GM18508 (cell line): ENCODE results near the gene PTPRN2.

Experiments used
- ATAC-seq: cut with Tn5 transposase; IDR thresholded peaks from one replicate; pipeline ENCODE4 v1.9.1; 2021; ENCODE audit warnings: moderate number of reproducible peaks; ENCODE audit not compliant: insufficient read depth, unreplicated experiment

The PTPRN2 gene

DNA sequence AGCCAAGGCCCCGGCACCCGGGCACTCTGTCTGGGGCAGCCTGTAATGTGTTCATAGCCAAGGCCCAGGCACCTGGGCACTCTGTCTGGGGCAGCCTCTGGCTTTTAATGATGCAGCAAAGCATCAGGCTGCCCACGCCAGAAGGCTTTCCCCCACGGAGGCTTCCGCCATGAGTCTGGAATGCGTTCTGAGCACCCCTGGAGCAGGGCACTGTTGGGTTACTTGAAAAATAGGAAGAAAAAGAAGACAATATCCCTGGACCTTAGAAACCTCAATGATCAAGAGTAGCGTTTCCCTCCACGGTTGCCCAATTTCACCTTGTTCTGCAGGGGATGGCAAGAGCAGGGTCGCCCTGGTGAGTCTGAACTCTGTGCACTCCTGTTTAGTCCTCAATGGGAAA, 565.0 kb downstream of the PTPRN2 start:
- ATAC-seq = no peak

DNA sequence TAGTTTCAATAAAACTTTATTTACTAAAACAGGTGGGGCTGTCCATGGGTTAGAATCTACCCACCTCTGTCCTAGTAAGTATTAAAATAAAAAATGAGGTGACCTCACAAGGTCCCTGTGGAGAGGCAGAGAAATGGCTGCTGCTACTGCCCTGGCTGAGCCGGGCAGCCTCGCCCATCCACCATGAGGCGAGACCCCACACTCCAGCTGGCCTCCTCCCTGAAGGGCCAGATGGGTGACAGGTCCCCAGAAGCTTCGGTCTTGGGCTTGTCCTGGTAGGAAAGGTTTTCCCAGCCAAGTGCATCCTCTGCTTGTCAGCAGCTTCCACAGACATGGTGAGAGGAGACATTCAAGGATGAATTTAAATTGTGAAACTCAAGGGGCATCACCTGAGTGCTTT, 565.8 kb downstream of the PTPRN2 start:
- no peak for ATAC-seq

DNA sequence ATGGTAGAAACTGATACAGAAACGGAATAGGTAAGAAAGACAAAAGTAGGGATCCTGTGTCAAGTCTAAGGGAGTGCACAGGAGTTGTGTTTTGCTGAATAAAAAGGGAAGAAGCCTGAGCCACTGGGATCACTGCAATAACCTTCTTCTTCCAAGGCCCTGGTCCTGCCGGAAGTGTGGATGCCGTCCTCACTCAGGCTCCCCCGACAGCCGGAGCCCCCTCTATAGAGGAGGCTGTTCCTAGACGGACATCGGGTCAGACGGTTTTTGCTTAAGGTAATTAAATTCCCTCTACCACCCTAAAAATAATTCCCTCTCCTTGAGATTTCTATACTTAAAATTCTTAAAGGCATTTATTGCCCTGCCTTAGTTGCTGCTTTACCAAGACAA, 566.9 kb downstream of the PTPRN2 start:
- no peak for ATAC-seq

DNA sequence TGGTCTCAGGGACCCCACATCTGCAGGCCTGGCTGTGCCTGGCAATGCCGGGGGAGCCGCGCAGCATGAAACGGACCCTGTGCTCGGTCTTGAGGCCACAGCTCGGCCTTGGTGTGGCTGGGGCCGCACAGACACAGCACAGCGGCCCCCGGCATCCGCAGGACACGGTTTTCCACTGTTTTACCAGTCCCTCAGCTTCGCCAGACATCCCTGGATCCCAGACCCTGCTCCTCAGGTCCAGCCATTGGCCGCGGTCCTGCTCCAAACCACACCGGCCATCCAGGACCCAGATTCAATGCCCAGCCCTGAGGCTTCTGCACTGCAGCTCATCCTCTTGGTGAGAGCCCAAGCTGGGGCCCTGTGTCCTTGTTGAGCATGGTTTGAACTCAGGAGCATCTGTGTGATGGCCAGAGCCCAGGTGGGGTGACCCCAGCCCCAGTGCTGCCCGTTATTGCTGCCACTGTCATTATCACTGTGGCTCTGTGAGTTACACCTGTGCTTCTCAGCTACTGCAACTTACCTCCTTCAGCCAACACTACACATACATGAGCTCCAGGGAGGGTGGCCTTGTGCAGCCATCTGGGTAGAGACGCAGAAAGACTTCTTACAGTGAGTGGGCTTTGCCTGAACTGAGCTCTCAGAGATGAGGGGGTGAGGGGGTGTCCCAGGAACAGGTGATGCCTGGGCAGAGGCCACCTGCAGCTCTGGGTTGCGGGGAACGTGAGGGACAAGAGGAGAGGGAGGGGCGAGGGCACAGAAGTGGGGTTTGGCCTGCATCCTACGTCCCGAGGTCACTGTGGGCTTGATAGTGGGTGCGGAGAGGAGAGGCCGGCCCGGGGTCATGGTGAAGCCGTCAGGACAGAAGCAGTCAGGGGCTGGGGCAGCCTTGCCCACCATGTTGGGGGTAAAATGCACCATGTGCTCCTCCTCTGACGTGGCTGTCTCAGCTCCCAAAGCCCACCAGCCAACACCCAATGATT, 567.6 kb downstream of the PTPRN2 start:
- ATAC-seq = no peak

DNA sequence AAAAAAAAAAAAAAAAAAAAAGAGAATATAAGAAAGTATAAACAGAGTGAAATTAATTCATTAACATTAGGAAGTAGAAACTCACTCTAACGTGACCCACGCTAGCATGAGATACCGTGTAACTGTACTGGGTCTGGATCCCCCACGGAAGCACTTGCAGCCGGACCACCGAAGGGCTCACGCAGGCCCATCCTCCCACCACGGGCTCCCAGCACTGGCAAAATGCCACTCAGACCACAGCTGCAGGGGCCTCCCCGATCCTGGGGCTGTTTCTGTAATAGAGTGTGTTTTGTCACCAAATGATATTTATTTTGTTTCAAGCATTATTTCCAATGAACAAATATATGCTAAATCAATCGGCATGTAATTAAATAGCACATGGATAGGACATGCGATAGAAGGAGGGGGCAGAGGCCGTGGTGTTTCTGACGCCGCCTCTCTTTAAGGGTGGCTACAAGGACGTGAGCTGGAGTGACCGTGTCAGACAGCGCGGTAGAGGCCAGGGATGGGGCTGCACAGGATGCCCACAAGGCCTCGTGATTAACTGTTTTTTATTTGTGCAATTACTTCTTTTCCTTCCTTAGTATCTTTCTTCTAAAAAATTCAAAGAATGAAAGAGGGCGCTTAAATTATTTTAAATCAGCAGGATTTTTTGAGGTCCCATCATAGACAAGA, 568.5 kb downstream of the PTPRN2 start:
- ATAC-seq = no peak

DNA sequence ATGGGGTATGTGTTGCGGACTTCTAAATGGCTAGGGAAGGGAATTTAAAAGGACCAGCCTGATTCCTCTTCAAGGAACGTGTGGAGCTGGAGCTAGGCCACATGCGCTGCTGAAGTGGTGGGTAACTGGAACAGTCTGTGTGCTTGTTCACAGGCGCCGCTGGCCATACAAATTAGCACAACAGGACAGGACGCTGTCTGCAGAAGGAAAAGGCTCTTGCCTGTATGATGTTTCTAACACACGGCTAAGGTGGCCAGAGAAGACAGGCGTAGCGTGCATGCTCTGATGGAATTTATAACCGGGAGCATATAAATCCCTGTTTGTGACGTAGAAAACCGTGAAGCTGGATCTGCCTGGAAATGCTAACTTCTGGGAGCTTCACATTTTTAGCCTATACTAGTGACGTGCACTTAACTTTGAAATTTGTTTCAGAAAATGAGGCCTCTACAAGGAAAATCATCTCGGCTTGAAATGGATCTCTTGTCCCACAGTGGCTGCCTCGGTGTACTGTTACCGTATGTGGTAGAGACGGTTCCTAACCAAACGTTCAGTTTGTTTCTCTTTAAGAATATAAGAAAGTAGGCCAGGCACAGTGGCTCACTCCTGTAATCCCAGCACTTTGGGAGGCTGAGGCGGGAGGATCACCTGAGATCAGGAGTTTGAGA, 569.4 kb downstream of the PTPRN2 start:
- ATAC-seq = no peak

DNA sequence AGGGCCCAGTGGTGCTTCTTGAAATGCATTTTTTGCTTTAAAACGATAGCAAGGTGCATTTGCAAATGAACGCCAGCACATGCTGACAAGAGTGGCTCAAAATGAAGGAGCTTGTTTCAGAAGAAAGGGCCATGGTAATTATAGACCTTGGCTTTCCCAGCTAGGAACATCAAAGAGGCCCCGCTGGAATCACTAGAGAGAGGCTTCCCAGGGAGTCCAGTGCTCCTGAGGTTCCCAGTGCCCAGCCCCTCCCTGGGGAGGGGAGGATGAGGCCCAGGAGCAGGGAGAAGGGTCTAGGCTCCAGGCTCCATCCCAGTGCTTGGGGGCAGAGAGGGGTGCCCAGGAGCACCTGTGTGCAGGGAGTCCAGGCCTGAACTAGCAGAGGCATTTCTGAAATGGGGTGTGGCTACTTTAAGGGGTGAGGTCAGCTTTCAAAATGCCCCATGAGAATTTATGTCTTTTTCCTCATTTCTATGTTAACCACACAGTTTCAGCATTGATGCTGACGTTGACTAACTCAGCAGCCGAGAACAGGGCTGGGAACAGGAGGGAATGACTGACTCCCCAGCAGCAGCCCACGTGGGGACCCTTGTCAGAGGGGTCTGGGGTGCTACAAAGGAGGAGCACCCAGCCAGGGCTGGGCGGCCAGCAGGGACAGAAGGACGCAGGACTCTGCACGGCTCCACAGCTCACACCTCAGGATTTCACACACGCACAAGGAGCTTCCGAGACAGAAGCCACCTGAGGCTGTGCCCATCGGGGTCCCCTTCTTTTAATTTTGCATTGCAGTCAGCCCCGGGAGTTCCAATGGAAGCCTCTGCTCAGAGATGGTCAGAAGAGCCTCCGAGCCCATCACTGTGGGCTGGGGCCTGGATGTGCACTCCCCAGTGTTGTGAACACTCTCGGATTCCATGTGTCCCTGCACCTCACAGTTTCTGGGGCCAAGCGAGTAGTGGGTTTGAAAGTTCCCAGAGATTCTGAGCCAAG, 570.2 kb downstream of the PTPRN2 start:
- ATAC-seq = no peak

DNA sequence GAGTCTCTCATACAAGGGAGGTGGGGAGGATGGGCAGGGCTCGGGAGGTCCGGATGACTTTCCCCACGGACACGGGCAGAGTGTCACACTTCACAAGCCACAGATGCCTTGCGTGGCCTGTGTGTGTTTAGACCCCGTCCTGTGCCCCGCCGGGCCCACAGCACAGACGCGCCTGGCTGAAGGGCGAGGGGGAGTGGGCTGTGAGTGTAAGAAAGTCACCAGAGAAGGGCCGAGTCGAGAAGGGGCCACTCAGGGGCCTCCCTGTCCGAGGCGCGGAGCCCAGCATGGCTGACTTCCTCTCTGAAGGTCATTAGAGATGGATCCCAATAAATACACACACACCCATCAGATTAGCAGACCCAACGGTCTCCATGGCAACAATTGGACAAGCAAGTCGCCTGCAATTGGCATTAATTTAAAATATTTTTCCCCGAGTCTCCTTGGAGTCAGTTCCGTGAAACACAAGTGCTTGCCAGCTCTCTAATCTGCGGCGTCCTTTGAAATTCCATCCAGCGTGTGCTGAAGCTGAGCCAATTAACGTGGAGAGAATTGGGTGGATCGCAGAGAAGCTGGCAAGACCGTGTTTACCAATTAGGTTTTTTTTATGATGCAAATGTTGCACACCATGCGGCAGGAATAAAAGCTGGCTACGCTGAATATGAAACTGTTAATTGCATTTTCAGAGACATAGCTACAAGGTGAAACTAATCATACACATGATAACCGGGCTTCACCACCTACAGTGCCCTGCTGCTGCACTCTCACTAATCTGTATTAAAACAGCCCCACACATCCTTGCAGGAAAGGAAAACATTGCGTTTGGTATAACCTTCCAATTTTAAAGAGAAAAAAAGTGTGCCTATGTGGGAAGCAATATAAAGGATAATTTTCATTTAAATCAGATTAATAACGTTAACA, 571.2 kb downstream of the PTPRN2 start:
- no peak for ATAC-seq

DNA sequence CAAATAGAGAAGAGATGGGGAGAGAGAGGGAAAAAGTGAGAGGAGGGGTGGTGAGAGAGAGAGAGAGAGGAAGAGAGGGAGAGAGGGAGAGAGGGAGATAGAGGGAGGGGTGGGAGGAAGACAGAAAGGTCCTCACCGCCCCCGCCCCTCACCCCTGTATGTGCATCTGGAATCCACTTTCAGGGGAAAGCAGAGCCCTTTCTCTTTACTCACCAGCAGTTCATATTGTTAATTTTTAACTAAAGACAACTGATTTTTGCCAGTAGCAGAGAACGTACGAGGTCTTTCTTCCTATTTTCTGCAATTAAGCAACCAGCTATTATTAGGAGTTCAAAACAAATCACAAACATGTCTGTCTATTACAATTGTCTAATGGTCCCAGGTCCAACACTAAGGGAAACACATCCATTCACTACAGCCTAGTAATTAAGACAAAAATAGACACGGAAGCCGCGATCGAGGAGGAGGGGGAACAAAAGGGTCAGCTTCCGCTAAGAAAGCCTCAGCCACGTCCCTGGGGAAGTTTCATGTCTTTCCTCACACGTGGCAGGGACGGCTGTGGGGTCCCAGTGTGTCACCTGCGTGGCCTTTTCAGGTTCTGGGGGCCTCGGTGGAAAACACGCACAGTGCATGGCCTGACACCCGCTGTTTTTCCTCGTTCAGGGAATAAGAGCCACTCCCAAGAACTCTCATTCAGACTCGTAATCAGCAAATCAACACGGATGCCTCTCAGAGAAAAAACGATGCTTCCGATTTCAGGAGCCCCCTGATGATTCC, 572.0 kb downstream of the PTPRN2 start:
- no peak for ATAC-seq

DNA sequence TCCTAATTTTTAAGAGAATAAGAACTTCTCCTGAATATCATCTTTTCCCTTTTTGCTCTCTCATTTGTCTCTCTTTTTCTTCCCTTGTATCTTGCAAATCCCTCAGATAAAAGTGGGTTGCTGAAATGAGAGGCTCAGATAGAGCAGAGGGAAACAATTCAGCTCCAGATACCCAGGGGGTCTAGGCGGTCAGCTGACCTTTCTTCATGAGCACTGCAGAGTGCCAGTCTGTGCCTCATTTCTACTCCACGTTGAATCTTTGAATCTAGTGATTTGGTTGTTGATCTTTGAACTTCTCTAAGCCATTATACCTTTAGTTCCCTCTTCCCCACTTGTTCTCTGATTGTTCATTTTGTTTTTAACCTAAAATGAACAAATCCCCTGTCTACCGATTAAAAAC, 572.6 kb downstream of the PTPRN2 start:
- no peak for ATAC-seq

DNA sequence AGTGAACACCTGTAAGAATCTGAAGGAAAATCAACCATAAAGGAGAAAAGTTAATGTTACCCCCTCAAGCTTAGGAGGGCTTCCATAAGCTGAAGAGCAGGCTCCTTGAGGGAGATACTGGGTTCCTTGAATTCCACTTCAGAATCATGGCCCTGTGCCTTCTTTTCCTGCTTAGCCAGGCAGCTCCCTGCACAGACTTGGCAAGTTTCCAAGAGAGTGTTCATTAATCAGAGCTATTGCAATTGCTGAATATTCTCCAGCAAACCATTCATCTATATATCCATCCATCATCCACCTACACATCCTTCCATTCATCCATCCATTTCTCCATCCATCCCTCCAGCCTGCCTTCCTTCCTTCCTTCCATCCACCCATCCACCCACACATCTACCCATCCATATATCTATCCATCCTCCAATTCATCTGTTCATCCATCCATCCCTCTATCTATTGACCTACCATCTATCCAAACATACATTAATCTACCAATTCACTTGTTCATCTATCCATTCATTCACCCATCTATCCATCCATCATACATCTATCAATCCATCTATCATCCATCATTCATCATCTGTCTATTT, 574.4 kb downstream of the PTPRN2 start:
- no peak for ATAC-seq

DNA sequence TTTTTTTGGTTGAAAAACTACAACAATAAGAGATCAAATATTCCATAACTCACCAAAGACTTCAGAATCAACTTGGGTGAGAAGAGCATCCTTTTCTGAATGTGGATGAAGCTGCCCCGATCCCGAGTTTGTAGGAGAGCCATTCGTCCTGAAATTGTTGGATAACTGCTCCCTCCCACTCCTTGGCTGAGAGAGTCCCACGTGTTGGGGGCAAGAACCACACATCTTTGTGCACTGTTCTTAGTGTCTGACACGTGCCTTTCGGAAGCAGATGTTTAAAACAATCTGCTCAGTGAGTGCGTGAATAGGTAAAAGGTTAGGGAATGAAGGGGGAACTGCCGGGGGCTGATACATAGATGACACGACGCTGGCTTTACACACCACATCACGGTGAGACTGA, 575.7 kb downstream of the PTPRN2 start:
- ATAC-seq = no peak

DNA sequence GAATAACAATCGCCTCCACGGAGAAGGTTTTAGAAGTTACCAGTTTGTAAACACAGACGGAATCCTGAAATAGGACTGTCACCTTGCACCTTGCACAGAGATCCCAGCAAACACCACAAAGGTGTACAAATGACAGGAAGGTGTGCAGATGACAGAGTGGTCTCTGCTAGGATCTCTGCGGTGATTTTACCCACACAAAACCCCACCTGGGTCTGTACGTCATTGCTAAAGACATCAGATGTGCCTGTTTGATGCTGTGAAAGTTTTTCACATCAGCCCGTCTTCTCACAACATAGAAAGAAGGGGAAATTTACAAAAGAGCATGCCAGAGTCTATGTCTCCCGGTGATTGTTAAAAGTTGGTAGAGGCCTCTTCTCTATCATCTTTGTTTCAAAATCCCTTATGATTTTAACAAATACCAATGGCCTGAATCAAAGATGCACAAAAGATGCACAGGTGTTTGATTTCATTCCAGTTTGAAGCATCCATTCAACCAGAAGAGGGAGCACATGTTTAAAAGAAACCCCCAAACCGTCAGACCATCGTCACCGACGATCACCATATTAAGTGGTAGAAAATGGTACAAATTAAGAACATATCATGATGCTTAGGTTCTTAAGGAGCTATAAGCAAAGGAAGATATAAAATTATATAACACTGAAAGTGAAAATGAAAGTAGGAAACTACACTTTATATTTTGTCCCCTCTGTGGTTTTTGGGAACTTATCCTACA, 576.5 kb downstream of the PTPRN2 start:
- ATAC-seq = no peak

DNA sequence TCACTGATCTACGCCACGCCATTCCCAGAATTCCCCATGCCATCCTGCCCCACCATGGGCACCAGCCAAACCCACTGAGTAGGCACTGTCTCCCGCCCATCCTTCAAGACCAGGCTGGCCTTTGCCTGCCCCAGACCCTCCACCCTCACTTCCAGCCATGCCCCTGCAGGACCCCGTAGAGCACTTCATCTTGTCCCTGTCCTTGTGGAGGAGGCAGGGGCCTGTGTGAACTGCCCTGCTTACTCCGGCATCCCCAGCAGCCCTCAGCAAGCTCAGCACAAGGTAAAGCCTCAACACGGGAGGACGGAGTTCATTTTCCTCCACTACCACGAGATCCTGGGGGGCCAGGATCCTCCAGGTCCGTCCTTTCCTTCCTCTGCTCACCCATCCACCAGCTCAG, 577.7 kb downstream of the PTPRN2 start:
- ATAC-seq = no peak

DNA sequence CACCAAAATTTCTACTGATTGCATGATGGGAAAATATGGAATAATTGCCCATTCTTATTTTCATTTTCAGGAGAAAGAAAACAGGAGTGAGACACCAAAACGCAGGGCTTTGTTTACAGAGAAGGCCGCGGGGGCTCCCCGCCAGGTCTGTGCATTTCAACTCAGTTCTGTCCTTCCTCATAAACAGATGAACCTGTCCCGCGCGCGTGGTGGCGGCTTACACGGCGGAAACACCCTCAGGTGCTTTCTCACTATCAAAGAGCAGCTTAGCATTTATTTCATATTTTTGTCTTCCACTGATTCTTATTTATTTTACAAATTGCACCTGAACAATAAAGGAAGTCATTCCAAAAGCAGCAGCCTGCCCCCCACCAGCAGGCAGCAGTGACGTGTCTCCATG, 579.4 kb downstream of the PTPRN2 start:
- ATAC-seq = no peak

DNA sequence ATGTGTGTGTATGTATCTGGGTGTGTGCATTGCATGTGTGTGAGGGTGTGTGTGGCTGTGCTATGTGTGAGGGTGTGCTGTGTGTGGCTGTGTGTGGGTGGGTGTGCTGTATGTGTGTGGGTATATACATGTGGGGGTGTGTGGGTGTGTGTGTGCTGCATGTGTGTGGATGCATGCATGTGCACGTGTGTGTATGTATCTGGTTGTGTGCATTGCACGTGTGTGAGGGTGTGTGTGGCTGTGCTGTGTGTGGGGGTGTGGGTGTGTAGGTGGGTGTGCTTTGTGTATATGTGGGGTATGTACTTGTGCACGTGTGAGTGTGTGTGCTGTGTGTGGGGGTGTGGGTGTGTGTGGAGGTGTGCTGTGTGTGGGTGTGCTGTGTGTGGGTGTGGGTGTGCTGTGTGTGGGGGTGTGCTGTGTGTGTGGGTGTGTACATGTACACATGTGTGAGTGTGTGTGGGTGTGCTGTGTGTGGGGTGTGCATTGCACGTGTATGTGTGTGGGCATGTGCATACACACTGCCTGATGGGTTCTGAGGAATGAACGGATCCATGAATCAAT, 579.8 kb downstream of the PTPRN2 start:
- no peak for ATAC-seq
